ENCODE results near the gene CD81. TPM values are rescaled to one million over a fixed set of nuclear protein-coding genes. Genes with fewer than 3 reads are reported as not detected.
A peak's percentile ranks its signal among the peaks of the same experiment; 100 is the strongest.

The CD81 gene
- total RNA-seq, 1 donor from 2014 or later, result 441 TPM

DNA sequence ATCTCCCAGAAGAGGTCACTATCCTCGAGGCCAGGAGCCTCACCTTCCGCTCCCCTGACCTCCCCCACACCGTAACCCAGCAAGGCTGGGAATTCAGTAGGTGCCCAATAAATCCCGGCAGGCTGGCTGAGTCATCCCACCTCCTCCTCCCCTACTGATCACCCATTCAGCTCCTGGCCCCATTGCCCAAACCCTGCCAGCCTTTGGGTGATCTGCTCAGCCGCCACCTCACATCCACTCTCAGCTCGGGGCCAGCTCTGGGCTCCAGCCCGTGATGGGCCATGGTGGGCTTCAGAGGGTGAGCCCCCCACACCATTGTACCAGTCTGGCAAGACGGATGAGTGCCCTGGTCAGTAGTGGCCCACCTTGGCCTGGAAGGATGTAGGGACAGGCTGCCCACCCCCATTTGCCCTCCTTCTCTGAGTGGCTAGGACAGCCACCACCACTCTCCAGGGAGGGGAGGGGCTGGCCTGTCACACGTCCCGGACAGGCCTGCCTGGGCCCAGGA lies 59.0 kb downstream of the CD81 start:
- Mint-ChIP-seq H3K4me1 (ENCODE audit: low read depth) (no peaks in the 10 kb centered on the region), H3K4me3 (ENCODE audit: unreplicated experiment) (no peak overlapping the region), H3K27ac (ENCODE audit: unreplicated experiment) (no peak overlapping the region), H3K27me3 (ENCODE audit: low read depth) (peaks cover 39% of the 10 kb centered on the region), H3K9me3 (ENCODE audit: low read depth) (peaks cover 3% of the 10 kb centered on the region), H3K36me3 (ENCODE audit: low read depth) (peaks cover 2% of the 10 kb centered on the region)
- TF ChIP-seq, protein P1, sequence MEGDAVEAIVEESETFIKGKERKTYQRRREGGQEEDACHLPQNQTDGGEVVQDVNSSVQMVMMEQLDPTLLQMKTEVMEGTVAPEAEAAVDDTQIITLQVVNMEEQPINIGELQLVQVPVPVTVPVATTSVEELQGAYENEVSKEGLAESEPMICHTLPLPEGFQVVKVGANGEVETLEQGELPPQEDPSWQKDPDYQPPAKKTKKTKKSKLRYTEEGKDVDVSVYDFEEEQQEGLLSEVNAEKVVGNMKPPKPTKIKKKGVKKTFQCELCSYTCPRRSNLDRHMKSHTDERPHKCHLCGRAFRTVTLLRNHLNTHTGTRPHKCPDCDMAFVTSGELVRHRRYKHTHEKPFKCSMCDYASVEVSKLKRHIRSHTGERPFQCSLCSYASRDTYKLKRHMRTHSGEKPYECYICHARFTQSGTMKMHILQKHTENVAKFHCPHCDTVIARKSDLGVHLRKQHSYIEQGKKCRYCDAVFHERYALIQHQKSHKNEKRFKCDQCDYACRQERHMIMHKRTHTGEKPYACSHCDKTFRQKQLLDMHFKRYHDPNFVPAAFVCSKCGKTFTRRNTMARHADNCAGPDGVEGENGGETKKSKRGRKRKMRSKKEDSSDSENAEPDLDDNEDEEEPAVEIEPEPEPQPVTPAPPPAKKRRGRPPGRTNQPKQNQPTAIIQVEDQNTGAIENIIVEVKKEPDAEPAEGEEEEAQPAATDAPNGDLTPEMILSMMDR (IDR thresholded peaks at IDR 0.05), result no peak
- DNase-seq (ENCODE audit: low spot score), result peak; percentile 63

DNA sequence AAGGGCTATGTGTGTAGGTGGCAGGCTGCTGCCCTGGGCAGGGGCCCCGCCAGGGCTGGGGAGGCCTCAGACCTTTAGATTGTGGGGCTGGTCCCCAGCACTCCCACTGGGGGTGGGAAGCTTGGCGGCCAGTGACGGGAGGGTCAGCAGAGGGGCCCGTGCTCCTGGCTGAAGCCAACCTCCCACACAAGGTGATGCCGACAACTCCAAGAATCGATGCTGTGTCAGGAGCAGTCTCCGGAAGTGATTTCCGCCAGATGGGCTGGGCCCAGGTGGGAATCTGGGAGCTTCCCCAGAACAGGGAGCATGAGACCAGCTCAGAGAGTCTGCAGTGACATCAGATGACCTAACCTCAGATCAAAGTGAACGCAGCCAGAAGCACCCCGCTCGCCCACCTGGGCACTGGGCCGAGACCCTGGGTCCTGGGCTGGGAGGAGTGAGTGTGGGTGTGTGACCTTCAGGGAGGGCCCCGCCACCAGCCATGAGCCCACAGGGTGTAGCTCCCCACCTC lies 59.5 kb downstream of the CD81 start:
- no peak overlapping the region for H3K27ac Mint-ChIP-seq (ENCODE audit: unreplicated experiment)
- H3K27me3 Mint-ChIP-seq (ENCODE audit: low read depth), result peaks cover 37% of the 10 kb centered on the region
- H3K4me3 Mint-ChIP-seq (ENCODE audit: unreplicated experiment), result no peak overlapping the region
- TF ChIP-seq, protein P1 (IDR thresholded peaks at IDR 0.05), result no peak
- peaks cover 3% of the 10 kb centered on the region for H3K9me3 Mint-ChIP-seq (ENCODE audit: low read depth)
- DNase-seq (ENCODE audit: low spot score), result peak; percentile 82
- H3K36me3 Mint-ChIP-seq (ENCODE audit: low read depth), result peaks cover 2% of the 10 kb centered on the region
- no peaks in the 10 kb centered on the region for H3K4me1 Mint-ChIP-seq (ENCODE audit: low read depth)

DNA sequence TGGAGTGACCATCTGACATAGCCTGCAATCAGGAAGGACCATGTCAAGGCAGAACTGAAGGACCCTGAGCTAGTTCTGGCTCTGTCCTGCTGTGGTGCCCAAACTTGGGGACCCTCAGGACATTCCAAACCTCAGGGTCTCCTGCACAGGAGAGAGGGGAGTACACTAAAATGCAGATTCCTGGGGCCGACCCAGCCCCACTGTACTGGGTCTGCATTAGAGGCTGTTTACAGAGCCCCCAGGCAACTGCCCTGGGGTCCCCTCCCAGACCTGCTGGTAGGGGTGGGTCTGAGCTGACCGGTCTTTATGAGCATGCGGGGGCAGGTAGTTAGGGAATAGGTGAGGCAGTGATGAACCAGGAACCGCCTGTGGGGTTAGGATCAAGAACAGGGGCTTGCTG lies 60.4 kb downstream of the CD81 start:
- peaks cover 4% of the 10 kb centered on the region for H3K9me3 Mint-ChIP-seq (ENCODE audit: low read depth)
- H3K4me1 Mint-ChIP-seq (ENCODE audit: low read depth), result no peaks in the 10 kb centered on the region
- no peak overlapping the region for H3K4me3 Mint-ChIP-seq (ENCODE audit: unreplicated experiment)
- peaks cover 35% of the 10 kb centered on the region for H3K27me3 Mint-ChIP-seq (ENCODE audit: low read depth)
- no peak overlapping the region for H3K27ac Mint-ChIP-seq (ENCODE audit: unreplicated experiment)
- H3K36me3 Mint-ChIP-seq (ENCODE audit: low read depth), result peaks cover 2% of the 10 kb centered on the region
- TF ChIP-seq, protein P1 (IDR thresholded peaks at IDR 0.05), result no peak
- peak; percentile 59 for DNase-seq (ENCODE audit: low spot score)

DNA sequence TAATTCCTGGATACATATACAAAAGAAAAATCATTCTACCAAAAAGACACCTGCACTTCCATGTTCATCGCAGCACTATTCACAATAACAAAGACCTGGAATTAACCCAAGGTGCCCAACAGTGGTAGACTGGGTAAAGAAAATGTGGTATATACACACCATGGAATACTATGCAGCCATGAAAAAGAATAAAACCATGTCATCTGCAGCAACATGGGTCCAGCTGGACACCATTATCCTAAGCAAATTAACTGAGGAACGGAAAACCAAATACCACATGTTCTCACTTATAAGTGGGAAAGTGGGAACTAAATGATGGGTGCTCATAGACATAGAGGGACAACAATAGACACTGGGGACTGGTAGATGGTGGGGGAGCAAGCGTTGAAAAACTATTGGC lies 62.7 kb downstream of the CD81 start:
- H3K27ac Mint-ChIP-seq (ENCODE audit: unreplicated experiment), result no peak overlapping the region
- no peak for DNase-seq (ENCODE audit: low spot score)
- peaks cover 13% of the 10 kb centered on the region for H3K9me3 Mint-ChIP-seq (ENCODE audit: low read depth)
- TF ChIP-seq, protein P1 (IDR thresholded peaks at IDR 0.05), result no peak
- H3K4me3 Mint-ChIP-seq (ENCODE audit: unreplicated experiment), result no peak overlapping the region
- no peaks in the 10 kb centered on the region for H3K4me1 Mint-ChIP-seq (ENCODE audit: low read depth)
- H3K27me3 Mint-ChIP-seq (ENCODE audit: low read depth), result peaks cover 46% of the 10 kb centered on the region
- peaks cover 2% of the 10 kb centered on the region for H3K36me3 Mint-ChIP-seq (ENCODE audit: low read depth)

DNA sequence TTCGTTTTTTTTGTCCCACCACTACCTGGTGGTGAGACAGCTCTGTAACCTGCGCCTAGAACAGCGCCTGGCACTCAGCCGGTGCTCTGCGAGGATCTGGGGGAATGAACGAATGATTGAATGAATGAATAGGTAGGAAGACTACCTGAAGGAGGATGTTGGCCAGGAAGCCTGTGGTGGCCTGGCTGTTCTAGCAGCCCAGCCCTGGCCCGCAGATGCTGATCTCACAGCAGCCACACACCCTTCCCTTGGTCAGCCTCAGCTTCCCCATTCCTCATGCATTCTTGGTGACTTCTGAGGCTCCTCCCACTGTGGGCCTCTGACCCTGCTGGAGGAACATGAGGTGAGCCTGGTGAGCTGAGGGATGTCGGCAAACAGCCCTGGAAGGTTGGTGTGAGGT lies 63.5 kb downstream of the CD81 start:
- peaks cover 13% of the 10 kb centered on the region for H3K9me3 Mint-ChIP-seq (ENCODE audit: low read depth)
- no peak overlapping the region for H3K4me3 Mint-ChIP-seq (ENCODE audit: unreplicated experiment)
- peaks cover 3% of the 10 kb centered on the region for H3K4me1 Mint-ChIP-seq (ENCODE audit: low read depth)
- H3K36me3 Mint-ChIP-seq (ENCODE audit: low read depth), result peaks cover 2% of the 10 kb centered on the region
- H3K27ac Mint-ChIP-seq (ENCODE audit: unreplicated experiment), result no peak overlapping the region
- TF ChIP-seq, protein P1 (IDR thresholded peaks at IDR 0.05), result no peak
- peaks cover 50% of the 10 kb centered on the region for H3K27me3 Mint-ChIP-seq (ENCODE audit: low read depth)
- peak; percentile 66 for DNase-seq (ENCODE audit: low spot score)

Measured in chondrocyte (in vitro differentiated cells).